ENCODE results near the gene SCGB1D4.
A peak's percentile ranks its signal among the peaks of the same experiment; 100 is the strongest.
"Not testable (repeated sequence)": the region's sequence is repeated elsewhere in the genome, so short reads cannot be mapped to it uniquely, and the experiment has no call there.

Gene SCGB1D4, protein sequence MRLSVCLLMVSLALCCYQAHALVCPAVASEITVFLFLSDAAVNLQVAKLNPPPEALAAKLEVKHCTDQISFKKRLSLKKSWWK

DNA sequence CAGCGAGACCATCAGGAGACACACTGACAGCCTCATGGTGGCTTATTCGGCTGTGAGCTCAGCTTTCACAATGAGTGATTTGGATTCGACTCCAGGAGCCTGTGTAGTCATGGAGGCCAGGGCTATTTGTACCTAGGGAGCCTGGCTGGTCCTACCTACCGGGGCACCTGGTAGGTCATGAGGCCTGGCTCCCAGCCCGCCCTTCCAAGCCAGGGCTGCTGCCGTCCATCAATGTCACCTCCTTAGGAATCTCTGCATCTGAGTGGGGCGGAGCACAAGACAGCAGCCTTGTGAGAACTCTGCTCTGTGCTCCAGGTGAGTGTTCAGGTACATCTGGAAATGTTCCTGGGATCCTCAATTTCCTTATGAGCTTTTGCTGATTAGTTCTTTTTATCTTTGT lies at the start of gene SCGB1D4:
TSS of gene SCGB1D4 (minus strand) at position 101 of the 400 bp plus-strand sequence. CDS start at position 36, 65 bp downstream.
- DNase-seq (ENCODE audit: low read depth): no peak

DNA sequence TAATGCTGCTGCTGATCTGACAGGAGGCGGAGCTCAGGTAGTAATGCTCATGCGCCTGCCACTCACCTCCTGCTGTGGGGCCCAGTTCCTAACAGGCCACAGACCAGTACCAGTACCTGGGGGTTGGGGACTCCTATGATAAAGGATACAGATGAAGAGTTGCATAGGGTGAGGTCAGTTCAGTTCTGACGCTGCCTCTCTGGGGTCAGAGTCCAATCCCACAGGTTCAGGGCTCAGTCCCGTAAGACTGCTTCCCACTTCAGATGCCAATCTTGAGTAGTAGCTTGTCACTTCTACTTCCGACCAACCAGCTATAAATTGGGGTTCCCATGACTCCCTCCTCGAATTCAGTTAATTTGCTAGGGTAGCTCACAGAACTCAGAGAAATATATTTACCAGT lies 47.0 kb upstream of the SCGB1D4 start:
- no peak for DNase-seq (ENCODE audit: low read depth)

DNA sequence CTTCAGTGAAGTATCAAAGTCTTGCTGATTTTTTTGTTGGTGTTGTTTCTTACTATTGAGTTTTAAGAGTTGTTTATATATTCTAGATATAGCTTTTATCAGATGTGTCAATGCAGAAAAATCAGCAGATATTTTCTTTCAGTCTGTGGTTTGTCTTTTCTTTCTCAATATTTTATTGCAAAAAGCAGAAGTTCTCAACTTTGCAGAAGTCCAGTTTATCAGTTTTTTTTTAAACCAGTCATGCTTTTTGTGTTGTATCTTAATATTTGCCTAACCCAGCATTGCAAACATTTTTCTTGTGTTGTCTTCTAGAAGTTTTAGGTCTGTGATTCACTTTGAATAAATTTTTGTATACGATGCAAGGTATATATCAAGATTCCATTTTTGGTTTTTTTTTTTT lies 45.3 kb upstream of the SCGB1D4 start:
- DNase-seq (ENCODE audit: low read depth): no peak

DNA sequence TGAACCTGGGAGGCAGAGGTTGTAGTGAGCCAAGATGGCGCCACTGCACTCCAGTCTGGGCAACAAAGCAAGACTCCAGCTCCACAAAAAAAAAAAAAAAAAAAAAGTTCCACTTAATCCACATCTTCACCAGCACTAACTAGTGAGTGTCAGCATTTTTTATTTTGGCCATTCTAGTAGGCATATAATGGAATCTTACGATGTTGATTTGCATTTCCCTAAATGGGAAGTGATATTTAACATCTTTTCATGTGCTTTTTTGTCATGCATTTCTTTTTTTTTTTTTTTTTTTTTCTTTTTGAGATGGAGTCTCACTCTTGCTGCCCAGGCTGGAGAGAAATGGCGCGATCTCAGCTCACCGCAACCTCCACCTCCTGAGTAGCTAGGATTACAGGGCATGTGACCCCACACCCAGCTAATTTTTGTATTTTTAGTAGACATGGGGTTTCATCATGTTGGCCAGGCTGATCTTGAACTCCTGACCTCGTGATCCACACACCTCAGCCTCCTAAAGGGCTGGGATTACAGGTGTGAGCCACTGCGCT lies 44.8 kb upstream of the SCGB1D4 start:
- not testable (repeated sequence) for DNase-seq (ENCODE audit: low read depth)

DNA sequence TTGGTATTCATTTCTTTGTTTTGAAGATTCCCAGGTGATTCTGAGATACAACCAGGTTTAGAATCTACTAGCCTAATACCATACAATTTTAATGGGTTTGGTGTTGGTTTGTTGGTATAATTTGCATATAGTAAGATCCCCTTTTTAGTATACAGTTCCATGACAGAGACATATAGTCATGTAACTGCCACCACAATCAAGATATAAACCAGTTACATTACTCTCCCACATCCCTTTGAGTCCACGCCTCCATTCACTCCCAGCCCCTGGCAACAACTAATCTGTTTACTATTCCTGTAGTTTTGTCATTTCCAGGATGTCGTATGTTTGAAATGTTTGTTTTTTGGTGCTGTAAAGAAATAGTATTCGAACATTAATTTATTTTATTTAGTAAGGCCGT lies 42.7 kb upstream of the SCGB1D4 start:
- no peak for DNase-seq (ENCODE audit: low read depth)

DNA sequence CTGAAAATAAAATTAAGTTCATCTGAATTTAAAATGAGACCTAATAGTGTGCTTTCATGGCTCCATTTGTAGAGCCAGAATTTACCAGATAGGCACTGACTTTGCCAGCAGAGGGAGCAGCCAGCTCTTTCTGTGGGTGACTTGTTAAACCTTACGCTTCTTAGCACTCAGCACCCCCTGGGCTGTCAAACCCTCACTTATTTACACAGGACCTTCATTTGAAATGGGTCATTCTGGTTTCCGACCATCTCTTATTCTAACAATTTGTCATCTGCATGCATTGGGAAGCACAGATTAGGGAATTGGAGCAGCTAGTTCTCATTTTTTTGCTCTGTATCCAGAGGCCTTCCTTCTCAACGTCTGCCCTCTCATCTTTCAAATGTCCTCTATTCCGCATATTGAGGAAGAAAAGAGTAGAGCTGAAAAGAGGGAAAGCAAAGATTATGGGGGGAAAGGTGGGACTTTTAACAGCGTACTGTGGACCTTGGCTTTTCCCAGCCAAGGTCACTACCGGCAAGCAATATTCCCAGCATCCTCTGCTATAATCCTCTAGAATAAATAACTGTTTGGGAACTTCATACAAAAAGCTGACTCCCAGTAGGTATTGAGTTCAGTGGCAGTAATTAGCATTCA lies 41.5 kb upstream of the SCGB1D4 start:
- peak; percentile 41 for DNase-seq (ENCODE audit: low read depth)

DNA sequence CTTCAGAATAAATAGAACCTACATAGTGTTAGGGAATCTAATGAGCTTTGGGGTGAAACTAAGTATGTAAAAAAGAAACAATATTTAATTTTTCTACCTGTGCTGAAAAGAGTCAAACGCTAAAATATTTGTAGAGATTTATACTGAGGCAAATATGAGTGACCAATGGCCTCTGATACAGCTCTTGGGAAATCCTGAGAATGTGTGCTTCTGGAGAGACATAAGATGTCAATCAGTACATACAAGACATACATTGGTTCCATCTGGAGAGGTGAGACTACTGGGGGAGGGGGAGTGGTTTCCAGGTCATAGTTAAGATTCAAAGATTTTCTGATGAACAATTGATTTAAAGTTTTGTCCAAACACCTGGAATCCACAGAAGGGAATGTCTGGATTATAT lies 39.3 kb upstream of the SCGB1D4 start:
- DNase-seq (ENCODE audit: low read depth): no peak

DNA sequence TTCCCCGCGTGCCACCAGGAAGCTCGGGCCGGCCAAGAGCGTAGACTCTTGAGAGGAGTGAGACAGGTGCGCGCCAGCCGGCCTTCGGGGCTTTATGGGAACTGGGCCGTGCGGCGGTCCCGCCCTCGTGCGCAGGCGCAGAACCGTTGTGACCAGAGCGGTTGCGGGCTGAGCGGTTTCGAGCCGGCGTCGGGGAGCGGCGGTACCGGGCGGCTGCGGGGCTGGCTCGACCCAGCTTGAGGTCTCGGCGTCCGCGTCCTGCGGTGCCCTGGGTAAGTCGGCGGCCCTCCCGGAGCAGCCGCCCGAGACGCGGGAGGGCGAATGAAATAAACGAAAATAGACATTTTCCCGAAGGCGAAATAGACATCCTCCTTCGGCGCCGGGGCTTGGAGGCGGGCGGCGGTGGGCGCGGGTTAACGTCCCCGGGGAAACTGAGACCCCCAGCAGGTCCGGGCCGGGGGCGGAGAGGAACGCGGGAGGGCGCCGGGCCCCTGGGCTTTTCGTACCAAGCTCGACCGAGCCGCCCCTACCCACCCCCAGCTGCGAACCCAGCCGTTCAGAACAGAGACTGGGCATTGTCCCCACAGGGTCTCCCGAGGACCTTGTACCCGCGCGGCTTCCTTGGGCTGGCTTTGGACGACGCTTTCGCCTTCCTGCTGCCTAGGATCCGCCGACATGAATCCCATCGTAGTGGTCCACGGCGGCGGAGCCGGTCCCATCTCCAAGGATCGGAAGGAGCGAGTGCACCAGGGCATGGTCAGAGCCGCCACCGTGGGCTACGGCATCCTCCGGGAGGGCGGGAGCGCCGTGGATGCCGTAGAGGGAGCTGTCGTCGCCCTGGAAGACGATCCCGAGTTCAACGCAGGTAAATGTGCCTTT lies 38.7 kb upstream of the SCGB1D4 start, which contains the start of gene ASRGL1:
TSS of gene ASRGL1 (plus strand) at position 146 of the 879 bp plus-strand sequence. CDS start at position 676, 530 bp downstream.
- peak; percentile 67 for DNase-seq (ENCODE audit: low read depth)

DNA sequence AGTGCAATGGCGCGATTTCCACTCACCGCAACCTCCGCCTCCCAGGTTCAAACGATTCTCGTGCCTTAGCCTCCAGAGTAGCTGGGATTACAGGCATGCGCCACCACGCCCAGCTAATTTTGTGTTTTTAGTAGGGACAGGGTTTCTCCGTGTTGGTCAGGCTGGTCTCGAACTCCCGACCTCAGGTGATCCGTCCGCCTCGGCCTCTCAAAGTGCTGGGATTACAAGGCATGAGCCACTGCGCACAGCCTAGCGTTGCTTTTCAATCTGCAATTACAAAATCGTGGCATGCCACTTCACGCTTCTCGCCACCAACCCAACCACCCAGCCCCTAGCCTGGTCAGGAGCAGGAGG lies 38.1 kb upstream of the SCGB1D4 start:
- not testable (repeated sequence) for DNase-seq (ENCODE audit: low read depth)

DNA sequence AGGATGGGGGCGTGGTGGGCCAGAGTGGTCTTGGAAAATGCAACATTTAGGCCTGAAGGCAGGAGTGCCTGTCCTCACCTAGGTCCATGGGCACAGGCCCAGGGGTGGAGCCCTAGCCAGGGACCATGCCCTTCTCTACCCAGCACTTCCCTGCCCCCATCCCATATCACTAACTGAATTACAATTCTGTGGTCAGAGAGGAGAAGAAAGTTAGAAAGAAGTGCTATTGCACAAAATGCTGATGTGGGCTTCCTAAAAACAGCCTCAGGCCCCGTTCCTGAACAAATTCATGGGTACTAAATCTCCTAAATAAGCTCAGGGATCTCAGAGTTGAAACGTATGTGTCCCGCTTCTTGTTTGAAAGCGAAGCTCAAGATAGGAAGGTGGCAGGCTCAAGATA lies 34.9 kb upstream of the SCGB1D4 start:
- no peak for DNase-seq (ENCODE audit: low read depth)

DNA sequence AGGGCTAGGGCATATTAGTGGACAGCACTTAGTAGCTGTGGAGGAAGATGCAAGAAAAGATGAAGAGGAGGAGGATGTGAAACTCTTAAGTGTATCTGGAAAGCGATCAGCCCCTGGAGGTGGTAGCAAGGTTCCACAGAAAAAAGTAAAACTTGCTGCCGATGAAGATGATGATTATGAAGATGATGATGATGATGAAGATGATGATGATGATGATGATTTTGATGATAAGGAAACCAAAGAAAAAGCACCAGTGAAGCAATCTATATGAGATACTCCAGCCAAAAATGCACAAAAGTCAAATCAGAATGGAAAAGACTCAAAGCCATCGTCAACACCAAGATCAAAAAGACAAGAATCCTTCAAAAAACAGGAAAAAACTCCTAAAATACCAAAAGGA lies 32.4 kb upstream of the SCGB1D4 start:
- not testable (repeated sequence) for DNase-seq (ENCODE audit: low read depth)

DNA sequence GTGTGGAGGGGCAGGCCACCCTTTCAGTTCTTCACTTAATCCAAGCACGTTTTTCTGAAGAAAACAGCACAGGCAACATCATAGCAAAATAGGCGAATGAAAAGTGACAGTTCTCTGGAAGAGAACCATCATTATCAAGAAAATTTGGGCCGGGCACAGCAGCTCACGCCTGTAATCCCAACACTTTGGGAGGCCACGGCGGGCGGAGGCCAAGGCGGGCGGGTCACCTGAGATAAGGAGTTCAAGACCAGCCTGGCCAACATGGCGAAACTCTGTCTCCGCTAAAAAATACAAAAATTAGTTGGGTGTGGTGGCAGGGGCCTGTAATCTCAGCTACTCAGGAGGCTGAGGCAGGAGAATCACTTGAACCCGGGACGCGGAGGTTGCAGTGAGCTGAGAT lies 28.7 kb upstream of the SCGB1D4 start:
- not testable (repeated sequence) for DNase-seq (ENCODE audit: low read depth)

DNA sequence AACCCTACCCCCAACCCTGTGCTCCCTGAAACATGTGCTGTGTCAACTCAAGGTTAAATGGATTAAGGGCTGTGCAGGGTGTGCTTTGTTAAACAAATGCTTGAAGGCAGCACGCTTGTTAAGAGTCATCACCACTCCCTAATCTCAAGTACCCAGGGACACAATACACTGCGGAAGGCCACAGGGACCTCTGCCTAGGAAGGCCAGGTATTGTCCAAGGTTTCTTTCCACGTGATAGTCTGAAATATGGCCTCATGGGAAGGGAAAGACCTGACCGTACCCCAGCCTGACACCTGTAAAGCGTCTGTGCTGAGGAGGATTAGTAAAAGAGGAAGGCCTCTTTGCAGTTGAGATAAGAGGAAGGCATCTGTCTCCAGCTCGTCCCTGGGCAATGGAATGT lies 27.8 kb upstream of the SCGB1D4 start:
- DNase-seq (ENCODE audit: low read depth): not testable (repeated sequence)

DNA sequence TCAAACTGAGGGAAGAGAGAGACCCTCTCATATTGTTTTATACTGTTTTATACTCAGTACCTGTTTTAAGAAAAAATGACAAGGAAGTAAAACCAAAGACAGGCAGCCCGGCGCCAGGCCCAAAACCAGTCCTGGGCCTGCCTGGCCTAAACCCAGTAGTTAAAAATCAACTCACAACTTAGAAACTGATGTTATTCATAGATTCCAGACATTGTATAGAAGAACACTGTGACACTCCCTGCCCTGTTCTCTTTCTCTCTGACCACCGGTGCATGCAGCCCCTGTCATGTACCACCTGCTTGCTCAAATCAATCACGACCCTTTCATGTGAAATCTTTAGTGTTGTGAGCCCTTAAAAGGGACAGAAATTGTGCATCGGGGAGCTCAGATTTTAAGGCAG lies 26.9 kb upstream of the SCGB1D4 start:
- not testable (repeated sequence) for DNase-seq (ENCODE audit: low read depth)

DNA sequence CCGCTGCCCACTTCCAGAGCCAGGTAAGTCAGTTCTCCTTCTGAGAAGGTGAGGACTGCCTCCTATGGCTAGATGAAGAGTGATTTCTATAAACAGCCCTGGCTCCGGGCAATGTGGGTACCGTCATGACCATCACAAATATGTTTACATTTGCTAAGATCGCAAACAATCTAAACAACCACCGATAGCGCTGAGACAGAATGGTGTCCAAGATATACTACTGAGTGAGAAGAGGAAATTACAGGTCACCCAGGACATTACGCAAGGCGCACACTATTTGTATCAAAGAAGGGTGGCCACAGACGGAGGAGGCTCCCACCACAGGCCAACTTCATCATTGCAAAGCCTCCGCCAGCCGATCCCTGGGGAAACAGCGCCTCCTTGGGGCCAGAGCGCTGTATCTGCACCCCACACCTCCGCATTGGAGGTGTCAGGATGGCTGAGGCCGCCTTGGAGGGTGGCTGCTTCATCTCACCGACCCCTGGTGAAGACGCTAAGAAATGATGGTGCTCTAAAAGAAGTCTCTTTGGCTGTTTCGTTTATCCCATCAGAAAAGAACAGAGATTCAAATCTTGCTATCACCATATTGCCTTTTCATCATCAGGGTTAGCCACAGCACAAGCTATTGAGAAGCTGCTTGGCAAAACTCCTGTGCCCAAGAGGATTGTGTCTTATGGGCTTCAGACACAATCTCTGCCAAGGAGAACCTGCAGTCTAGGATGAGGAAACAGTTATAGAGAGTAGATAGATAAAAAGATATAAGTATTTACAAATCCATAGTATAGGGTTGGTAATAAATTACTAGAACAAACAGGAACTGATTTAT lies 26.1 kb upstream of the SCGB1D4 start:
- peak; percentile 22 for DNase-seq (ENCODE audit: low read depth)

DNA sequence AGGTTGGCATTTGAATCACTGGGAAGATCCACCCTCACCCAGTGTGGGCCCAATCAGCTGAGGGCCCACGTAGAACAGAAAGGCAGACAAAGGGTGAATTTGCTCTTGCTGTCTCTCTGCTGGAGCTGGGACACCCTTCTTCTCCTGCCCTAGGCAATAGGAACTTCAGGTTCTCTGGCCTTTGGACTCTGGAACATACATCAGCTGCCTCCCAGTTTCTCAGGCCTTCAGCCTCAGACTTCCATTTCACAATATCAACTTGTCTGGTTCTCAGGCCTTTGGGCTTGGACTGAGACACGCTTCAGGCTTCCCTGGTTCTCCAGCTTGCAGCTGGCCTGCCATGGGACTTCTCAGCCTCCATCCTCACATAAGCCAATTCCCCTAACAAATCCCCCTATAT lies 23.6 kb upstream of the SCGB1D4 start:
- DNase-seq (ENCODE audit: low read depth): no peak

DNA sequence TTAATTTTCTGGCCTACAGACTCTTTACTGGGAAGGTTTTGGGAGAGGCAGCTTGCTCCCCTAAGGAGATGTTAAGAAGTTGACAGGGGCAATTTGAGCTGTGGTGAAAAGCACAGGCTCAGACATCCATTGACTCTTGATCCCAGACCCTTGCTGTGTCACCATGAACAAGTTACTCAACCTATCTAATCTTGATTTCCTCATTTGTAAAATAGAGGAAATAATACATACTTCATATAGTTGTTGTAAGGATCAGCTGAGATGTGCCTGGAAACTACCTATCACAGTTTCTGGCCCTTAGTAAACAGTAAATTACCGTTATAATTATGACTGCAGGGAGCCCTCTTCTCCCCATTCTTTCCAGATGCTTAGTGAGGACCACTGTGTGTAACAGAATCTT lies 16.6 kb upstream of the SCGB1D4 start:
- DNase-seq (ENCODE audit: low read depth): no peak

DNA sequence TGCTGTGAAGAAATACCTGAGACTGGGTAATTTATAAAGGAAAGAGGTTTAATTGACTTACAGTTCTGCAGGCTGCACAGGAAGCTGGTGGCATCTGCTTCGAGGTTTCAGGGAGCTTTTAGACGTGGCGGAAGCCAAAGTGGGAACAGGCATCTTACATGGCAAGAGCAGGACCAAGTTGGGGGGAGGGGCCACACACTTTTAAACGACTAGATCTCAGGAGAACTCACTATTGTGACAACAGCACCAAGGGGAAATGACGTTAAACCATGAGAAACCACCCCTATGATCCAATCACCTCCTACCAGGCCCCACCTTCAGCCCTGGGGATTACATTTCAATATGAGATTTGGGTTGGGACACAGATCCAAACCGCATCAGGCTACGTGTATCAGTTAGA lies 11.1 kb upstream of the SCGB1D4 start:
- DNase-seq (ENCODE audit: low read depth): no peak

DNA sequence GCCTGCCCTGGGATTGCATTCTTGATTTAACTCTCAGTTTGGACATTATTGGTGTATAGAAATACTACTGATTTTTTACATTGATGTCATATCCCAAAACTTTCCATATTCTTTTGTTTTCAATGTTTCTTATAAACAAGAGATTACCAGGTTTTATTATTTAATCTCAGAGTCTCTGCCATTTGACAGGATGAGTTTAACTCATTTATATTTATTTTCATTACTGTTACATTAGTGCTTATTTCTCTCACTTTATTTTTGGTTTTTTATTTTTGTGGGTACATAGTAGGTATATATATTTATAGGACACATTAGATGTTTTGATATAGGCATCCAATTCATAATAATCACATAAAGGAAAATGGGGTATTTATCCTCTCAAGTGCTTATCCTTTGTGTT lies 9.1 kb upstream of the SCGB1D4 start:
- DNase-seq (ENCODE audit: low read depth): no peak

DNA sequence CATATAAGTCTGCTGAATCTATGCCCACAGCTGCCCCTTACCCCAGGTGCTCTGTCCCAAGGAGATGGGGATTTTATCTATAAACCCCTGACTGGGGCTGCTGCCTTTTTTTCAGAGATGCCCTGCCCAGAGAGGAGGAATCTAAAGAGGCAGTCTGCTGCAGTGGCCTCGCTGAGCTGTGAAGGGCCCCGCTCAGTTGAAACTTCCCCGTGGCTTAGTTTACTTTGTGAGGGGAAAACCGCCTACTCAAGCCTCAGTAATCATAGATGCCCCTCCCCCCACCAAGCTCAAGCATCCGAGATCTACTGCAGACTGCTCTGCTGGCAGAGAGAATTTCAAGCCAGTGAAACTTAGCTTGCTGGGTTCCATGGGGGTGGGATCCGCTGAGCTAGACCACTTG lies 7.4 kb upstream of the SCGB1D4 start:
- no peak for DNase-seq (ENCODE audit: low read depth)

DNA sequence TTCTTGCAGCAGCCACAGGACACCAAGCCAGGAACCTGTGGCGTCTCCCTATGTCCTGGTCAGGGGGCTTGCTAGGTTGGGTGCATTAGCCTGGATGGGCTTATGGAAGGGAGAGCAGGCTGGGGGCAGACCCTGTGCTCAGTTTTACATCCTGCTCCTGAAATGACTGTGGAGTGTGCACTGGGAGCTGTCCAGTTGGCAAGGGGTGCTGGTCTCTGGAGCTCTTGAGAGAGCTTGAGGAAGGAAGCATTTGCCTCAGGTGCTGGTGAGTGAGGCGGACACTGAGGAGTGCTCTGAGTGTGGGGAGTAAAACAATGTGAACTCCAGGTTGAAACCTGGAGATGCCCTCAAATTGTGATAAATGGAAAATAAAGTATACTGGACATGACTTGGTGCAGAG lies 3.4 kb downstream of the SCGB1D4 start:
- no peak for DNase-seq (ENCODE audit: low read depth)

DNA sequence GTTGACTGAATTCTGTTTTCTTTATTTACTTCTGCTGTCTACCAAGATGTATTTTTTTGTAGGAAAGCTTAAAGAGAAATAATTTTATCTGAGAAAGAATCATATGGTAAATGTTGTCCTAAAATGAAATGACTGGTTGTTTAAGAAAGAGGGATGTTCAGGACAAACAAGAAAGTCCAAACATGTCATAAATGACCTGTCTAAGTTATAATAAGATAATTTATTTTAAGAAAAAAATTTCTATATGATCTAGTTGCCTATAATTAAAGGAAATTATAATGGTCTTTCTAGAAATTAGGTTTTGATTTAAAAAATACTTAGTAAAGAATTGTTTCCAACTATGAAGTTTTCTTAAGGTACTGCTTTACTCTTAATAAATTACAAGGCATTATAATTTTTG lies 18.4 kb downstream of the SCGB1D4 start:
- no peak for DNase-seq (ENCODE audit: low read depth)
